ENCODE measurements around the gene DHCR24.

The DHCR24 gene

GRCh38 chr1:54844564-54844963 lies 42.4 kb downstream of the DHCR24 start:
- DNase-seq (ENCODE audit: low spot score), result no peak

- DNase-seq (ENCODE audit: low spot score), result no peak
Measured at GRCh38 chr1:54843449-54843848, 43.5 kb downstream of the DHCR24 start.

GRCh38 chr1:54842963-54843362 lies 44.0 kb downstream of the DHCR24 start:
- no peak for DNase-seq (ENCODE audit: low spot score)

- DNase-seq (ENCODE audit: low spot score), result no peak
Measured at GRCh38 chr1:54842206-54842915, 44.6 kb downstream of the DHCR24 start.

GRCh38 chr1:54839824-54840223 lies 47.2 kb downstream of the DHCR24 start:
- no peak for DNase-seq (ENCODE audit: low spot score)

GRCh38 chr1:54838565-54839180 lies 48.3 kb downstream of the DHCR24 start:
- DNase-seq (ENCODE audit: low spot score), result no peak

GRCh38 chr1:54837002-54837853 lies 49.8 kb downstream of the DHCR24 start:
- no peak for DNase-seq (ENCODE audit: low spot score)

- DNase-seq (ENCODE audit: low spot score), result no peak
Measured at GRCh38 chr1:54836594-54836993, 50.4 kb downstream of the DHCR24 start.

- no peak for DNase-seq (ENCODE audit: low spot score)
Measured at GRCh38 chr1:54835970-54836369, 51.0 kb downstream of the DHCR24 start.

GRCh38 chr1:54835131-54835898 lies 51.7 kb downstream of the DHCR24 start:
- DNase-seq (ENCODE audit: low spot score), result no peak

- no peak for DNase-seq (ENCODE audit: low spot score)
Measured at GRCh38 chr1:54834007-54834541, 52.9 kb downstream of the DHCR24 start.

GRCh38 chr1:54833121-54833520 lies 53.9 kb downstream of the DHCR24 start:
- no peak for DNase-seq (ENCODE audit: low spot score)

GRCh38 chr1:54826226-54826816 lies 60.7 kb downstream of the DHCR24 start:
- DNase-seq (ENCODE audit: low spot score), result no peak

GRCh38 chr1:54825696-54826095 lies 61.3 kb downstream of the DHCR24 start:
- DNase-seq (ENCODE audit: low spot score), result no peak

- DNase-seq (ENCODE audit: low spot score), result no peak
Measured at GRCh38 chr1:54823670-54824069, 63.3 kb downstream of the DHCR24 start.

GRCh38 chr1:54819733-54820132 lies 67.3 kb downstream of the DHCR24 start:
- DNase-seq (ENCODE audit: low spot score), result no peak

GRCh38 chr1:54819195-54819536 lies 67.8 kb downstream of the DHCR24 start:
- no peak for DNase-seq (ENCODE audit: low spot score)

GRCh38 chr1:54818461-54819194 lies 68.4 kb downstream of the DHCR24 start:
- no peak for DNase-seq (ENCODE audit: low spot score)

- DNase-seq (ENCODE audit: low spot score), result no peak
Measured at GRCh38 chr1:54816951-54817350, 70.0 kb downstream of the DHCR24 start.

- DNase-seq (ENCODE audit: low spot score), result no peak
Measured at GRCh38 chr1:54816130-54816529, 70.9 kb downstream of the DHCR24 start.
